Inflammatory macrophage (primary cell): ENCODE results near the gene IGSF21.

Experiments
- DNase-seq, 2 donors: peaks; one replicate each; pipeline ENCODE4 v3.0.0-alpha.2; 2020 to 2022

IGSF21 gene

DNA sequence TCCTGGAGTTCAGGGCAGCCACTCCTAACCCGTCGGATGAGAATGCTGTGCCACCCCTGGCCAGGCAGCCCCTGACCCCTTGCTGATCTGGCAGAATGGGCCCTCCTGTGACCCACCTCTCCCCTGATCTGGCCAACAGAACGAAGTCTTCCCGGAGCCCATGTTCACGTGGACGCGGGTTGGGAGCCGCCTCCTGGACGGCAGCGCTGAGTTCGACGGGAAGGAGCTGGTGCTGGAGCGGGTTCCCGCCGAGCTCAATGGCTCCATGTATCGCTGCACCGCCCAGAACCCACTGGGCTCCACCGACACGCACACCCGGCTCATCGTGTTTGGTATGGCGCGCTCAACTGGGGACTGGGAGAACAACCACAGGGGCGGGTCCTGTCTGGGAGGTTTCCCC lies 269.1 kb downstream of the IGSF21 start:
- DNase-seq, result no peak

DNA sequence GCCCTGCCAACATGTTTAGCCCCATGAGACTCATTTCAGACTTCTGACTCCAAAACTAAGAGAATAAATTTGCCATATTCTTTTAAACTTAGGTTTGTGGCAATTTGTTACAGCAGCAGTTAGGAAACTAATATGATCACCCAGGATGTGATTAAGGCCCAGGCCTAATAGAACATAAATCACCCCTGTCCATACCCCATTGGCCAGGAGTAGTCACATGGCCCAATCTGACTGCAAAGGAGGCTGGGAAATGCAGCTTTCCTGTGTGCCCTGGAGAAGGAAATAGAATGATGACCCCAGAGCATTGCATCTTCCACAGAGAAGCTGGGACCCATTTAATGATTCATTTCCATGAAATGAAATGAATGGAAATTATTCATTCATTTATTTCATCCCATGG lies 272.7 kb downstream of the IGSF21 start:
- DNase-seq, result no peak

DNA sequence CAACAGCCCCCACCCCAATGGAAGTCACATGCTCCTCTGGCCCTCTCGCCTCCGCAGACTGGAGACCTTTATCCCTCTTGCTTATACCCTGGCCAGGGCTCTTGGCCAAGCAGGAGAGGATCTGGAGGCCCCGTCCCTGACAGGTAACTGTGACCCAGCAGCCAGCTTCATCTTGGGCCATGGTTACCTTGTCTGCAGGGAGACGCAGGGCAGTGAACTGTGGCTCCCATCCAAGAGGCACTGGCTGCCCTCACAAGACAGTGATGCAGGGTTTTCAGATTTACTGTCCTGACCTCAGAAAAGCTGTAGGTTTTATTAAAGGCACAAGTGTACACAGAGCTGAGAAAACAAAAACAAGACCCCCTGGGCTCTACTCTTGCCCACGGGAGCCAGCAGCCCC lies 276.5 kb downstream of the IGSF21 start:
- DNase-seq, result no peak

DNA sequence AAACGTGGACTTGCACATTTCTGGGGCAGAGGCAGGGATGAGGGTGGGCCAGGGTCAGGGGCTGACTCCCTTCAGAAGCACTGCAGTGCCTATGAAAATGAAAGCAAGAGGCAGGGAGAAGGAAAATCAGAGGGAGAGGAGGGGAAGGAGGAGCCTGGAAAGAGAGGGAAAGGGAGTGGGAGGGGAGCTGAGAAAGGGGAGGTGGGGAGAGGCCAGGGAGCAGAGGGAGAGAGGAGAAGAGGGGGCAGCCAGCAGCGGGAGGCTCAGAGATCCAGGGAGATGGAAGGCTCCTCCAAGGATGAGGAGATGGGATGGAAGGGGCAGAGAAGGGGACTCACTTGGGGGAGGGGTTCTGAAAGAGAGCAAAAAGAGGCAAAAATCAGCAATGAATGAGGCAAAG lies 276.9 kb downstream of the IGSF21 start:
- no peak for DNase-seq

DNA sequence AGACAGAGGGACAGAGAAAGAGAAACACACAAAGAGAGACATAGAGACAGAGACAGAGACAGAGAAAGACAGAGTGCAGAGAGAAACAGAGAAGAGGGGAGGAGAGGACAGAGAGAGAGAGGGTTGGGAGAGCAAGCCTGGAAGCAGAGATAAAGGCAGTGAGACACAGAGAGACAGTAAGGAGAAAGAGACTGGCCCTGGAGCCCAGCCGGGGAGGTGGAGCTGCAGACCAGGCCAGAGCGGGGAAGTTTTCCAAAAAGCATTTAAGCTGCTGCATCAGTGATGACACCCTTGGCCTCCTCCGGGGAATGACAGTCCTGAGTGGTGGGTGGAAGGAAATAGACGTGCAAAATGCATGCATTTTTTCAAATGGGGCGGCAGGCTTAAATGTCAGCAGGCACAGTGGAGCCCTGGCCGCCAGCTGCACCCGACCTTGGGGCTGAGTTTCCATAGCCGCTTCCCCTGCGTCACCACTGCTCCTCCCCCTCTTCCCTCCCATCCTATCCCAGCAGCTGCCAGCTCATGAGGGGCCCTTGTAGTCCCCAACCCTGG lies 277.7 kb downstream of the IGSF21 start:
- no peak for DNase-seq

DNA sequence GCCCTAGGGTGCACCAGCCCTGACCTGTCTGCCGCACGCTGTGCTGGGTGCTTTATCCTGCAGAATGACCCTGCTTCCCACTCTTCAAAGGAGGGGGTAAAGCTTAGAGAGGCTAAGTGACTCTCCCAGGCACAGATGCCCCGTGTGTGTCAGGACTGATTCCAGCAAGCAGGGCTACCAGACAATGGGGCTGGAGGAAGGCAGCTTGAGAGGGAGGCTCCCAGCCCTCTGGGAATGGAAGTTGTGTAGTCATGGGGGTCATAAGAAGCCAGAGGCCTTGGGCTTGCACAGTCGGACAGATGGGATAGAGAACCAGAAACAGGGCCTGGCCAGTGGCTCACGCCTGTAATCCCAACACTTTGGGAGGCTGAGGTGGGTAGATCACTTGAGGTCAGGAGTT lies 279.0 kb downstream of the IGSF21 start:
- DNase-seq, result no peak

DNA sequence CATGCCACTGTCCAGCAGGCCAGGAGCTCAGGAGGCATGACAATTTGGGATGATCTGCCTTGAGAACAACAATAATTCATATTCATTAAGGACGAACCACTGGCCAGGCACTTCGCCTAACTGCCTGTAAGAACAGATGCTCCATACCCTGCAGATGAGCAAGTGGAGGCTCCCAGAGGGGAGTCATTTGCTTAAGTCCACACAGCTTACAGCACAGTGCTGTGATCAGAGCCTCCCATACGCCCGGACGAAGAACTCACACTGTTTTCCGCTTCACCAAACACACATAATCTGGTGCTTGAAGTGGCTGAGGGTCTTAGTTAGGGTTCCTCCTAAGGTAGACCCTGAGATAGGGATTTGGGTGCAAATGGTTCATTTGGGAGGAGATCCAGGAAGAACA lies 279.7 kb downstream of the IGSF21 start:
- DNase-seq, result no peak

DNA sequence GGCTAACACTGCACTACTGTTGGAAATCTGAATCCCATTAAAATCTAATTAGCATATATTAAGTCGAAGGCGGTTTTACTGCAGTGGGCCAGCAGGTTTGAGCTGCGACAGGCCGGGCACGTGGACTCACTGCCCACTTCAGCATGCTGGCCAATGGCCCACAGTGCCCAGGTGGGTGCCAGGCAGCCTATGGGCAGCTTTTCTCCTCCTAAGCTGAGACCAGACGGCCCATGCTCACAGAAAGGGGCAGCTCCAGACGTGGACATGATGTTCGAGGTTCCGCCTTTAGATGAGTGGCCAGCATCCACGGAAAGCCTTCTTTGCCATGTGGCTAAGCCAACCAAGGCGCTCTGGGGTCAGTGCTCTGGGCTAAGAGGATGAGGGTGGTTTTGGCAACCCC lies 283.4 kb downstream of the IGSF21 start:
- no peak for DNase-seq

DNA sequence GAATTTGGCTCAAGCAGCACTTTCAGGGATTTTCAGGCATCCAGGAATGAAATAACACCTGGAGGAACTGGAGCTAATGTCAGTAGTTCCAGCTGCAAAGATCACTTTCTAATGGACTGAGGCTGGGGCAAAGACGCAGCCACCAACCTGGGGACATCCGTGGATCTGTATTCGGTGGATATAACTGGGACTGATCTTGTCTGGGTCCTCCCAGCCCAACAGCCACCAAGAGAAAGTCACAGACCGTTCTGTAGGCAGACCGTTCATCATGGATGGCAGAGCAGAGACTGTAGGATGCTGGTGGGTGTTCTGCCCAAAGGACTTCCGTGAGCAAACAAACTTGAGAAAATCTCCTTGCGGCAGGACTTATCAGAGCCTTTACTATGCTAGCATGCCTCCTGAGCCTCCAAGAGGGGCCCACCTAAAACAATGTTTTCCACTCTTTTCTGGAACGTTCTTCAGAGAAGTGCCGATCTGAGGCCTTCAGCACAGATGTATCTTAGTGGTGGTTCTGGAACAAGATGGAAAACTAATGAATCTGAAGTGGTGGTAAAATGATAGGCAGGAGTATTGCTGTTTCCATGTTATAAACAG lies 287.1 kb downstream of the IGSF21 start:
- DNase-seq, result no peak

DNA sequence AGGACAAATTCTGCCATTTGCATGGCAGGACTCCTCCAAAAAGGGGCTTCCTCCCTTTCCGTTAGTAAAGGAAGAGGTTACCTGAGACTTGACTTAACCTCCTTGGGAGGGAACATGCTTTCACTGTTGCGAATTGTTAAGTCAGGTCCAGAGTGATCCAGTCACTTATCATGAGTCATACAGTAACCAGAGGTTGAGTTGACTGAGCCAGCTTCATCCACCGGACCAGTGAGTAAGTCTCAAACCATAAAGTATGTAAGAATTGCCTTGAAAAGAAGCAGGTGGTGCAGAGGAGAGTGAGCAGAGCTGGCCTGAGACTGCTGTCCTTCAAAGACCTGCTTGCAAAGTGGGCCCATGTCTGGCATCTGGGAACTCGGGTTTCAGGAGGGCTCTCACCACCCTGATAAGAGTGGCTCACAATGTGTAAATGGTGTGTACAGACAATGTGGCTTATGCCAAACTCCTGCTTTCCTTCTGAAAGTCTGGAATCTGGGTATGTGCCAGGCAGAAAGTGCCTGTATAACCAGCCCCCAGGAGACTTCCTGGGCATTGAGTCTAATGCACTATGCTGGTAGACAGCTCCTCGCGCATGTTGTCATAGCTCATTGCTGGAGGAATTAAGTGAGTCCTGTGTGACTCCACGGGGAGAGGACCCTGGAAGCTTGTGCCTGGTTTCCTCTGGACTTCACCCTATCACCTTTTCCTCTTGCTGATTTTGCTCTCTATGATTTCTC lies 288.8 kb downstream of the IGSF21 start:
- no peak for DNase-seq

DNA sequence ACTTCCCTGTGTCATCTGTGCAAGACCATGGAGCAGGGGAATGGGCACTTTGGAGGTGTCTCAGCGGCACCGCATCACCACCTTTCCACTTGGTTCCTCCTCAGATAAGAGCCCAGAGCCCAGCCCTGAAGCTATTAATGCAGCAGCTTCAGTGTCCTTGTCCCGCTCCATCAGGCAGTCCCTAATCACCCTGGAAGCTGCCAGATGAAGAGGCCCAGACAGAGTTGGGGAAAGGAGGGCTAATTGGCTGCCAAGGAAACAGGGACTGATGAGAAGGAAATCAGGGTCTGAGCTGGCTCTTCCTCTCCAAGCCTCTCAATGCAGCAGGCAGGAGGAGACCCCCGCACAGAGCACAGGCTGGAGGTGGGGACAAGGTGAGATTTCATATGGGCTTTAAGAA lies 290.0 kb downstream of the IGSF21 start:
- no peak for DNase-seq

DNA sequence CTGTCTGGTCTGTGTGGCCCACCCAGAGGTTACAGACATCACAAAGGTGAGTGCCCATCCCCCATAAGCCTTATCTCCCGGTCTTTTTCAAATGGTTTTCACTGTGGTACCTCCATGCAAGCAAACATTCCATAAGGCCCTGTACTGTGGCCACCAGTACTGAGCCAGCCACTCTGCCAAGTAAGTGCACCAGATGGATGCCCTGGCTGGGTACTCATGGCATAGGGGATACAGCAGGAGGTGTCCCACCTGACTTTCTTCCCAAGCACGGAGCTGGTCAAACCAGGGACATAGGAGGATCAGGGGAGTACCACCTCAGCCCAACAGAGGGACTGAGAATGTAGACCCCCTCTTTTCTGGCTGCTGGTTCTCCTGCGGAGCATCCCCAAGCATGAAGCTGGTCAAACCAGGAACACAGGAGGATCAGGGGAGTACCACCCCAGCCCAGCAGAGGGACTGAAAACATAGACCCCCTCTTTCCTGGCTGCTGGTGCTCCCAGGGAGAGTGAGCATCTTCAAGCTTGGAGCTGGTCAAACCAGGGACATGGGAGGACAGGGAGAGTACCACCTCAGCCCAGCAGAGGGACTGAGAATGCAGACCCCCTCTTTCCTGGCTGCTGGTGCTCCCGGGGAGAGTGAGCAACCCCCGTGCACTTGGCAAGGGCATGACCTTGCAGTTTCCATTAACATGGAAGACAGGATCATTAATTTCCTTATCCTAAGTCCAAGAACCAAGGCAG lies 291.4 kb downstream of the IGSF21 start:
- DNase-seq, result no peak

DNA sequence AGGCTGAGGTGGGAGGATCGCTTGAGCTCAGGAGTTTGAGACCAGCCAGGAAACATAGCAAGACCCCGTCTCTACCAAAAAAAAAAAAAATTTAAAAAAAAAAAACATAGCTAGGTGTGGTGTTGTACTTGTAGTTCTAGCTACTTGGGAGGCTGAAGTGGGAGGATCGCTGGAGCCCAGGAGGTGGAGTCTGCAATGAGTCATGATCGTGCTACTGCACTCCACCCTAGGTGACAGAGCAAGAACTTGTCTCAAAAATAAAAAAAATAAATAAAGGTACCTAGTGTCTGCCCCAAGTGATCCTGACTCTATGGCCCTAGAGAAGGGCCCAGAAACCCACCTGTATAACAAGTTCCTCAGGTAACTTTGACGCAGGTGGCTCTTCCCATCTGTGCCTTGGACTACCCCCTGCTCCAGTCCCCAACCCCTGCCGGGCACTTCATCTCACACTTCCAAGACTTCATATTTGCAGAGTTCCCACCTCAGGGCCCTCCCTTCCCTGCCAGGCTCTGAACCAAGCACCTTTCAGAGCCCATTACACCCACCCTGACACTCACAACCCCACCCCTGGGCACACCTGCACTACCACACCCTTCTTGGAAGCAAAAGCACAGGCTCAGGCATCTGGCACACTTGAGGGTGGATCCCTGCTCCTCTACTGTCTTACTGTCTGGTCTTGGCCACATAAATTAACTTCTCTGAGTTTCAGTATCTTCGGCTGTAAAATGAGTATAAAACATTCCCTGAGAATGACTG lies 292.9 kb downstream of the IGSF21 start:
- no peak for DNase-seq

DNA sequence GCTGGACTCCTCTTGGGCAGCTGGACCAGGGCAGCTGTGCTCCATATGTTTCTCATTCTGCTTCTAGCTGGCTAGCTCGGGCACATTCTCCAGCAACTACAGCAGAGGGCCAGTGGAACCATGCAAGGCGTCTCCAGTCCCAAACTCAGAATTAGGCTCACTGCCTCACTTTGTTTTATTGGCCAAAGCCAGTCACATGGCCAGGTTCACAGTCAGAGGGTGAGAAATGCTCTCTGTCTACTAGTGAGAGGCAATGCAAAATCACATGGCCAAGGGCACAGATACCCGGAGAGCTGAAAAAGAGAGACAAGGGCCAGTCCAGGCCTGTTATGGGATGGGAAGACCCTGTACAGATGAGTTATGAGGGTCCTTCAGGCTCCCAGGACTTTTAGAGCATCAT lies 294.3 kb downstream of the IGSF21 start:
- DNase-seq, result no peak

DNA sequence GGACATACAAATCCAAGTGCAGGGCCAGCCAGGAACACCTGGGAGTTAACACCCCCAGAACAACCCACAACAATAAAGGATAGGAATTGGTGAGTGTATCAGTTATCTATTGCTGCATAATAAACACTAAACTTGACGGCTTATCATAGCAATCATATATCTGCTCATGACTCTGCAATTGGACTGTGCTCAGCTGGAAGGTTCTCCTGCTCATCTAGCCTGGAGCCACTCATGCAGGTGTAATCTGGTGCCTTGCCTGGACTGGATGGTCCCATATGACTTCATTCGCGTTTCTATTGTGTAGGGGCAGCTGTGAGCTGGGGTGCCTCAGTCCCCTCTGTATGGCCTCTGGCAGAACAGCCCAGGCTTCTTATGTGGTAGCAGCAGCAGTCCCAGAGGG lies 296.9 kb downstream of the IGSF21 start:
- no peak for DNase-seq

DNA sequence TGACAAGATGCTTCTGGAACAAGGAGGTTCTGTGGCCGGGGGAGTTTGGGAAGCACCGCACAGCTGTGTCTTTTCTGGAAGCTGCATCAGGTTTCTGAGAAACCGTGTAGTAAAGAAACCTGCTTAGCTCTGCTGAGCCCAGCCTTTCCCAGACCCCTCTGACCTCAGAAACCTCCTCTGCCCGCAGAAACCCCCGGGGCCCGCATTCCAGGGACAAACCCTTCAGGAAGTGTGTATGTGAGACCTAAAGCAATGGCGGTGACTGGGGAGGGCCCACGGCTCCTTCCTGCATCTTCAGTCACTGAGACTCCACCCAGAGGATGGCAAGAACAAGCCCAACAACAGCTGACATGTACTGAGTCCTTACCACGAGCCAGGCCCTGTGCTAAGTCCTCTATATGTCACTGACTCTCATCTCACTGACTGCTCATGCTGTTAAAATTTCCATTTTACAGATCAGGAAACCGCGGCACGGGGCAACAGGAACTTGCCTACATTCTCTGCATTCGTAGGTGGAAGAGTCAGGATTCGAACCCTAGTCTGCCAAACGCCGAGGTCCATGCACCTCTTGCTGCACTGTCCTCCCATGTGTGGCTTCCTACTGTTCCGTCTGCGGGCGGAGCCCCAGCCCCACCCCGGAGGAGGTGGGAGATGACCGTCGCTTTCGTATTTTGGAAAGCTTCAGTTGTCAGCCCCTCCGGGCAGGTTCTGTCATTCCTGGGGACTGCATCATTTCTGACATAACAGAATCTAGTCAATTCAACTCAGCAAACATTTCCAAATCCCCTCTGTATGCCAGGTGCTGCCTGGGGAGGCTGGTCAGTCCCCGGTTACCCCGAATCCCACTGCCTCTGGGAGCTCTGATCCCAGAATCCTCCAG lies 299.8 kb downstream of the IGSF21 start:
- DNase-seq, result no peak

DNA sequence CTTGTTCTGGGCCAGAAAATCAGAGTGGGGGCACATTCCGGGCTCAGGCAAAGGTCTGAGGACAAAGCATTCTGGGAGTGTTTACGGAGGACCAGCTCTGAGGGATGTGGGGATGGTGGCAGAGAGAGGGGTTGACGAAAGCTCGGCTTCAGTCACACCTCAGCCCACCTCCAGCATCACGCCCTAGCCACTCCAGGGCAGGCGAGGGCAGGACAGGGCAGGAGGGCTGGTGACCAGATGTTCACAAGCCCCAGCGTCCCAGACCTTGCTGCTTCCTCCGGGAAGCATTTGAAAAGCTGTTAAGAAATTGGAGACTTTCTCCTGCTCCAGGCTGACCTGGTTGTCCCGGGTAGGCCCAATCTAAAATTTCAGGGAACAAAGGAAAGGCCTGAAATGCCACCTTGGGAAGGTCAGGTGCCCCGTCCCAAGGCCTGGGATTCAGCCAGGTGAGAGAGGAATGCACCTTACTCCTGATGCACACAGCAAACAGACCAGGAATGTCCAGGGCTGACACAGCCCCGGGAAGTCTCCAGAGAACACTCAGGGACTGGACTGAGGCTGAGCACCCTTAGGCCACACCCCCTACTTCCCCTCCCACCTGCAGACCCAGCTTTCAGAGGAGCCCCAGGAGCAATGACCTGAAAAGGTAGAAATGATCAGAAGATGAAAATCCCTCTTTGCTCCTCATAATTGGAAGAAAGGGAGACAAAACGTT lies 301.2 kb downstream of the IGSF21 start:
- no peak for DNase-seq

DNA sequence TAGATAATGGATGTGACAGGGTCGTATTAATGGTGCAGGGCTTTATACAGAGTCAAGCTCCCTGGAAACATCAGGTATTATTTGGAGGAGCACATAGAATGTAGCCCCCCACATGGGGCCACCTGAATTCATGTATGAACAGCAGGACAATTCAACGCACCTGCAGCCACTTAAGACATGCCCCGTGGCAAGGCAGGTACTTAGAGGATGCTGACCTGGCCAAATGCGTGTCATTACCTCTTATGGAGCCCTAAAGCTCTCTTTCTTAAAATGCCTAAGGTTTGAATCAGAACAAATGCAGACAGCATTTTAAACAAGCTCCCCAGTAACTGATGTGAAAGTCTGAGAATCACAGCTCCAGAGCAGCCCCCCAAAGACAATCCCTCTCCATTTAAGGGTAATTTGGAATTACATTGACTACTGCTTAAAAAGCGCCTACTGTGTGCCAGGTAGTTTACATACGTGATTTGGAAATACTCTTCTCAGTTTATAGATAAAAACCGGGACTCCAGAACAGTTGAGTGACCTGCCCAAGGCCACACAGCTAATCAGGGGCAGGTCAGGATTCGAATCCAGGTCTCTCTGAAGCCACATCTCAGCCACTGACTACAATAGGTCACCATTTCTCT lies 302.1 kb downstream of the IGSF21 start:
- no peak for DNase-seq

DNA sequence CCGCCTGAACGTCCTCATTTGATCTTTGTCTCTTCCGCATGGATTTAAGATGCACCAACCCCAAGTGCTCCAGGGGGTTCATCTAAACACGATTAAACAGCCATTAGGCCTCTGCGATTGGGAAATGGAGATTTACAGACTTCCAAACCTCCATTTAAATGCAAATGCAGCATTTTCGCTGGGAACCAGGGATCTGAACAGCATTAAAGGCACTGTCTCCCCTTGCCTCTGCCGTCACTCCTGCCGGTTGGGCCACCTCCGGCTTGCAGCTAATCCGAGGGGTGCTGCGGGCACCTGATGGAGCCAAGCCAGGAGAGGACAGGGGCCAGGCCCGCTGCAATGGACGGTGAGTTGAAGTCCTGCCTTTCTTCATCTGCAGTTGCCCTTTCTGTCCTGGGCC lies 302.8 kb downstream of the IGSF21 start:
- no peak for DNase-seq

DNA sequence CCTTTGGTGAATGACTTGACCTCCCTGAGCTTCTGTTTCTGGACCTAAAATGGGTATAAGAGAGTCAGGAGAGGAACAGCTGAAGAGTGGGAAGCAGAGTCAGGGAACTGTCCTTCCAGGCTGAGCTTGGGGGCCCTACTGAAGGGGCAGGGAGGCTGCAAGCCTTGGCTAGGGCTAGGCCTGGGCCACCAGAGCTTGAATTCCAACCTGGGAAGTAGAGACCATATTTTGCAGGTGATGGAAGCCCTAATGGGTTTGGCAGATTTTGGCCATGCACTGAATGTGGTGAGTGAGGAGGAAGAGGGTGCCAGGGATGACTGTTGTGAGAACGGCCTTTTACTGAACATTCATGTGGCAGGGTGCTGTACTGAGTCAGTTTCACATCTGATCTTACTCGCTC lies 303.7 kb downstream of the IGSF21 start:
- no peak for DNase-seq
